GM19397 (cell line): ENCODE data around the gene GMDS.

ENCODE experiments used
- ATAC-seq: cut with Tn5 transposase; IDR thresholded peaks from one replicate; pipeline ENCODE4 v1.9.1; 2021; ENCODE audit warnings: mild to moderate bottlenecking, moderate library complexity; ENCODE audit not compliant: unreplicated experiment

The GMDS gene

DNA sequence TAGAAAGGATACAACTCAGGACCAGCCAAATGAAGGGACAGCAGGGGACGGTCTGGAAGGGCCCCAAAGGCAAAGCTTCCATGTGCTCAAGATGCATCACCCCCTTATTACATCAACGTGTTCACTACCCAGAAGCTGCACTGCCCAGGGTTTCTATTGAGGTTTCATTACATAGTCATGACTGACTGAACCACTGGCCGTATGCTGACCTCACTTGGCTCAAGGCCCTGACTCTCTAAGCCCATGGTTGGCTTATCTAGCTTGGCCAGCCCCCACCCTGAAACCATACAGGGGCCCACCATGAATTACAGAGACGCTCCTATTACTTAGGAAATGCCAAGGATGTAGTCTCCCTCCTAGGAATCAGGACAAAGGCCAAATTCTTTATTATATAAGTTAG, 456.3 kb downstream of the GMDS start:
- ATAC-seq: no peak

- no peak for ATAC-seq
Measured at GRCh38 chr6:1787894-1788293, 457.5 kb downstream of the GMDS start.

- ATAC-seq: no peak
Measured at GRCh38 chr6:1786455-1787453, 458.7 kb downstream of the GMDS start.

DNA sequence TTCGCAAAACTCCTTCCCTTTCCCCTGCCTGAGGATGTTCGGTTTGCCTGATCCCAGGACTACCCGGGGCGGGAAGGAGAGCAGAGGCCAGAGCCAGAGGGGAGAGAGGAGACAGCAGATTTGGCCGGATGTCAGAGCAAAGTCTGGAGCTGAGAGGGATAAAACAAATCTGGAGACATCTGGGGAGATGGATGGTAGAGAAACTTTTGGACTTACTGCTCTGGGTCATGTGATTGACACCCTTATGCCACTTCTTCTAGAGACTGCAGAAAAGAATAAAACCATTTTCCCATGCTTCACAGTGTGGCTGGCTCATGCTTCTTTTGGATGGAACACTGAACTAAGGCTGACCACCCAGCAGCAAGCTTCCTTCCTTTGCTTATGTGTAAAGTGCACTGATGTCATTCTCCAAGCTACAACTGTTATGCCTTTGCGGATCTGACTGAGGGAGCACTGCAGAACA, 461.0 kb downstream of the GMDS start:
- no peak for ATAC-seq

- no peak for ATAC-seq
Measured at GRCh38 chr6:1781817-1782184, 463.6 kb downstream of the GMDS start.

- ATAC-seq: no peak
Measured at GRCh38 chr6:1781152-1781816, 464.1 kb downstream of the GMDS start.

- no peak for ATAC-seq
Measured at GRCh38 chr6:1780251-1780867, 465.0 kb downstream of the GMDS start.

GRCh38 chr6:1778686-1779235, 466.6 kb downstream of the GMDS start:
- ATAC-seq: no peak

DNA sequence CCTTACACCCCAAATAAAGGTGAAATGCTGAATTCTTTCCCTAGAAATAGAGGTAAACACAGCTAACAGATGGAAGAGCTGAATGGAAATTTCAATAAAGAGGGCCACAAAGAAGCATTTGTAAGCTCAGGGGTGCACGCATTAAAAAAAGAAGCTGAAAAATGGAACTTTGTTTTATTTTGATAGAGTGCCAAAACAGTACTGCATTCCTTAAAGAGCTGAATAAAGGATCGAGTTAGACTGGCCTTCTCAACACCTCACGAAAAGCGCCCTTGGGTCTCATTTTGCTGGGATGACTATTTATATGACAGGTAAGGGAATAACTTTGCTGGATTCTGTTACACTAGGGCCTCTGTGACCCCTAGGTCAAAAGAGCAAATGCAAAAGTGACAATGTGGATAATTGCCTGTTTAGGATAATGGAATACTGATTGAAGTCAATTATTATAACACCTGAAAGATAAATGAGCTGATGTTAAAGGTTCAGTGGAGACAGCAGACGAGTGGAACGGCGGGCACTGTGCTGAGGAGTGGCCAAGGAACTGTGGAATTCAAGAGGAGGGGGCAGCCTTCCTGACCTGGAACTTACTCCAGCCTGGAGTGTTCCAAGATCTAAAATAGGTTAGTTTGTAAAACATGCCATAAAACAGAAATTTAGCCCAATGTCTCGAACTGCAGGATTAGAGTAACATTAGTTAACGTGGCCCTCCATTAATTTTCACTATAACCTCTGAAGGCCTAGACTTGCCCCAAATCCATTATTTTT, 467.3 kb downstream of the GMDS start:
- ATAC-seq: no peak

DNA sequence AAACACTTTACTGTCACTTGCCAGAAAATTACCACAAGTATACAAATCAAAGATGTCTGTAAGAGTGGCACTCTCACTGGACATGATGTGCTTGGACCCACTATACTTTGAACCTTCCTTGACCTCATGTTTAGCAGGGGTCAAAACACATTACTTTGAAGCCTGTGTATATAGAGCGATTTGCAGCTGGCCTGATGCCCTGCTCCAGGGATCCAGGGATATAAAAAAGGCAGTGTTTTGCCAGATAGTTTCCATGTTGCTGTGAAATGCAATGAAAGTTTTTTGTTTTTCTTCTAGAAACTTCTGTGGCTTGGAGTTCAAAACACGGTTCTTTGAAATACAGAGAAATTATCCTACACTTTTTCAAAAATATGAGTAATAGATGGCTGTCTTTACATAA, 470.0 kb downstream of the GMDS start:
- no peak for ATAC-seq

- no peak for ATAC-seq
Measured at GRCh38 chr6:1774226-1774915, 471.0 kb downstream of the GMDS start.

- ATAC-seq: no peak
Measured at GRCh38 chr6:1773700-1774099, 471.7 kb downstream of the GMDS start.

DNA sequence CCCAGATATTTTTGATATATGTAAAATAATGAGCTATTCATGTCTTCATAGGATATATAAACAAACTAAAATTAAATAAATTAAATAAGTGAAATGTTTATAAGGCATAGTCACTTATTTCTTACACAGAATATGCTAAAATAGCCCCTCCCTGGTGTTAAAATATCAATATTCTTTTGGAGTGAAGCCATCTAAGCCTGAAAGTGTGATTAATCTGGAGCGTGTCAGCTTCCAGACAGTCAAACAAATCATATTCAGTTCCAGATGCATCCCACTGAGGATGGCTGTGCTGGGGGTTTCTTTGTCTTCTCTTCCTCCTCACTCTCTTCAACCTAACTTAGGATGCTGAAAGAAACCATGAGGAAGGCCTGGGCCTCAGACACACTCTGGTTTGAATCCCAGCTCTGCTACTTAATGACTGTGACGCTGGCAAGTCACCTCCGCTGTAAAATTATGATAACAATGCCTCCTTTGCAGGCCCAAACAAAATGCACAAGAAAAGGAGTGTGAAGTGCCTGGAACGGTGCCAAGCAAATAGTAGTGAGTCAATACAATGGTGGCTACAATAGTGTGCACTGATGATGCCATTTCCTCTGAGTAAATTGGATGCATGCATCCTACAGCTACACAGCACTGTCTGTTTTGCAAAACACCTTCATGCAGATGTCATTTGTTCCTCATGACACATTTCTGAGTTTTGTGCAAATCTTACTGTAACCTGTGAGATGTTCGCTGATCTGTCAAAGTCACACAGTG, 474.3 kb downstream of the GMDS start:
- no peak for ATAC-seq

DNA sequence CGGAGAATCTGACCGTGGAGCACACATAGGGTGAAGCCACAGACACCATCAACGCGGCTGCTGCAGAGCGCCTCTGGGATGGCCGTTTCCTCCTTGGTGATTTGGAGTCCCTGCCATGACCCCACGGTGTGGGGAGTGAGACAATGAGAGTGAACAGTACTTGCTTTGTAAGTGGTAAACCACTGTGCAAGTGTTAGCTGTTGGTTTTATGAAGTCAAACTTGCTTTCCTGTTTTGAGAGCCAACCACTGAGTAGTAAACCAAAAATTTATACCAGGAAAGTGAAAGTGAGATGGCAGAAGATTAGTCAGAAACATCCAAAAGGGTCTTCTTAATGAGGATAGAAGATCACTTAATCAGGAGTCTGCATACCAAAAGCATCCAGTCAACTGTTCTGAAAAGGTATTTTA, 475.0 kb downstream of the GMDS start:
- ATAC-seq: no peak

GRCh38 chr6:1767481-1768246, 477.7 kb downstream of the GMDS start:
- no peak for ATAC-seq

- ATAC-seq: no peak
Measured at GRCh38 chr6:1766654-1767053, 478.8 kb downstream of the GMDS start.

DNA sequence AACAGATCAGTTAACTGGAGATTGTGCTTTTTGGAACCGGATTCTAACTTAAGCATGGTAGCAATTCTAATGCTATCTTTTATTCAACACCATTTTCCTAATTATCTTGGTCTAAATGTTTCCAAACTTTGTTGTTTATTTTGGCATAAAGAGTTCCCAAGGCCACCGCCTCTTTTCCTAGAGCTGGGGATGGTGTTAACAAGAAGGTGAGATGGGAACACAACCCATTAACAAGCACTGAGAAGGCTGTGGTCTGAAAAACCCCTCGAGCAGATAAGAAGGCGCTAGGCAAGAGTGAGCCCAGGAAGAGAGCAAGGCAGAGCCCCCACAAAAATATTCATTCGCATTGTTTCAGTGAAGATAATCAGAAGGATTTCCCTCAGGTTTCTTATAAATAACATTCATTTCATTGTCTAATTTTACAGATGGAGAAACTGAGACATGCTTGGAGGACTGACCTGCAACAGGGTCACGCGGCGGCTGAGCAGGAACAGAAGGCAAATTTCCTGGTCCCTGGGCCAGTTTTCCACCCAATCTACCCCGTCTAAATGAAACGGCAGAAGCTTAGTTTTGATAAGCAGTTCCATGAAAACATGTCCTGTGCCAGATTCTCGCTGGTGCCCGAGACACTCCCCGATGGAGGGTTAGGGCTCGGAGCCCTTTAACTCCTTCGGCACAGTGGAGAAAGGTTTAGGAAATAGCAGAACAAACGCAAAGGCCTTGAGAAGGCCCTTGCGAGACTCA, 480.1 kb downstream of the GMDS start:
- no peak for ATAC-seq
